Fibroblast of peridontal ligament (primary cell): ENCODE results near the gene ANOS1.

Source experiments
- DNase-seq: peaks from one replicate; pipeline ENCODE4 v3.0.0-alpha.2; 2010; ENCODE audit errors: extremely low read depth

The ANOS1 gene

GRCh38 chrX:8714164-8714563 is 17.8 kb downstream of the ANOS1 start:
- no peak for DNase-seq

GRCh38 chrX:8711401-8711800 is 20.5 kb downstream of the ANOS1 start:
- no peak for DNase-seq

GRCh38 chrX:8704184-8704583 is 27.8 kb downstream of the ANOS1 start:
- no peak for DNase-seq

GRCh38 chrX:8692871-8693270 is 39.1 kb downstream of the ANOS1 start:
- DNase-seq = no peak

GRCh38 chrX:8689473-8689872 is 42.5 kb downstream of the ANOS1 start:
- DNase-seq = no peak

- no peak for DNase-seq
These were observed 43.2 kb downstream of the ANOS1 start for GRCh38 chrX:8688776-8689175.

- no peak for DNase-seq
These were observed 47.6 kb downstream of the ANOS1 start for GRCh38 chrX:8684201-8684965.

- DNase-seq = no peak
These were observed 48.2 kb downstream of the ANOS1 start for GRCh38 chrX:8683687-8684086.

- DNase-seq = no peak
These were observed 52.4 kb downstream of the ANOS1 start for GRCh38 chrX:8679550-8679949.

GRCh38 chrX:8675006-8675630 is 56.8 kb downstream of the ANOS1 start:
- no peak for DNase-seq

- no peak for DNase-seq
These were observed 58.7 kb downstream of the ANOS1 start for GRCh38 chrX:8673201-8673600.

- no peak for DNase-seq
These were observed 59.8 kb downstream of the ANOS1 start for GRCh38 chrX:8672176-8672575.

- DNase-seq = no peak
These were observed 63.1 kb downstream of the ANOS1 start for GRCh38 chrX:8668813-8669212.

- no peak for DNase-seq
These were observed 68.6 kb downstream of the ANOS1 start for GRCh38 chrX:8663325-8663724.

GRCh38 chrX:8657883-8658282 is 74.1 kb downstream of the ANOS1 start:
- DNase-seq = no peak

GRCh38 chrX:8653956-8654355 is 78.0 kb downstream of the ANOS1 start:
- DNase-seq = no peak

- DNase-seq = no peak
These were observed 82.0 kb downstream of the ANOS1 start for GRCh38 chrX:8649969-8650368.

GRCh38 chrX:8647176-8647575 is 84.8 kb downstream of the ANOS1 start:
- DNase-seq = no peak

- no peak for DNase-seq
These were observed 91.9 kb downstream of the ANOS1 start for GRCh38 chrX:8639949-8640475.

- no peak for DNase-seq
These were observed 95.4 kb downstream of the ANOS1 start for GRCh38 chrX:8636497-8636896.

- DNase-seq = no peak
These were observed 96.1 kb downstream of the ANOS1 start for GRCh38 chrX:8635812-8636211.

- no peak for DNase-seq
These were observed 99.0 kb downstream of the ANOS1 start for GRCh38 chrX:8632924-8633323.

- DNase-seq = no peak
These were observed 102.1 kb downstream of the ANOS1 start for GRCh38 chrX:8629871-8630270.
